Activated CD4-positive, alpha-beta T cell treated with anti-CD3 and anti-CD28 coated beads for 24 hours (primary cell): ENCODE results near the gene SLC25A1.

Experiments used
- DNase-seq, 2 donors: peaks; one replicate each; pipeline ENCODE4 v3.0.0-alpha.2; 2020; ENCODE audit warnings: low read depth in 2 of 2

The SLC25A1 gene

GRCh38 chr22:19138217-19139000, 40.1 kb downstream of the SLC25A1 start:
- no peak for DNase-seq

GRCh38 chr22:19137384-19138216, 40.9 kb downstream of the SLC25A1 start:
- no peak for DNase-seq

- no peak for DNase-seq
Measured at GRCh38 chr22:19136915-19137314, 41.6 kb downstream of the SLC25A1 start.

GRCh38 chr22:19134874-19135273, 43.7 kb downstream of the SLC25A1 start:
- DNase-seq: no peak

GRCh38 chr22:19134176-19134831, 44.2 kb downstream of the SLC25A1 start:
- DNase-seq: no peak

- no peak for DNase-seq
Measured at GRCh38 chr22:19133561-19133960, 45.0 kb downstream of the SLC25A1 start.

GRCh38 chr22:19132693-19133400, 45.7 kb downstream of the SLC25A1 start:
- DNase-seq: no peak

- no peak for DNase-seq
Measured at GRCh38 chr22:19132153-19132552, 46.4 kb downstream of the SLC25A1 start.

- DNase-seq: no peak
Measured at GRCh38 chr22:19131685-19132015, 46.9 kb downstream of the SLC25A1 start.

- DNase-seq: no peak
Measured at GRCh38 chr22:19130959-19131684, 47.4 kb downstream of the SLC25A1 start, which contains the start of gene TSSK2. TSSK2 (plus strand) TSS chr22:19131308; CDS start chr22:19131400, 92 bp downstream.

- no peak for DNase-seq
Measured at GRCh38 chr22:19129871-19130270, 48.7 kb downstream of the SLC25A1 start.

- no peak for DNase-seq
Measured at GRCh38 chr22:19128946-19129727, 49.4 kb downstream of the SLC25A1 start.

GRCh38 chr22:19128009-19128401, 50.5 kb downstream of the SLC25A1 start:
- DNase-seq: no peak

GRCh38 chr22:19127329-19128008, 51.1 kb downstream of the SLC25A1 start:
- no peak for DNase-seq

GRCh38 chr22:19126309-19127273, 51.9 kb downstream of the SLC25A1 start:
- no peak for DNase-seq
